Esophagus squamous epithelium (tissue), 5 donors: ENCODE results near the gene HHEX. TPM values are rescaled to one million over a fixed set of nuclear protein-coding genes. Genes with fewer than 3 reads are reported as not detected.

ENCODE experiments used
- DNase-seq: peaks from one replicate; lab custom pipeline; 2025; lab: John Stamatoyannopoulos, UW
- H3K27ac ChIP-seq, 4 donors: fragments of 200-600 bp; sonication (generic); one replicate each; pipeline ENCODE4 v1.5.1; 2016 to 2019; ENCODE audit warnings: mild to moderate bottlenecking in 1 of 4
- H3K27me3 ChIP-seq, 4 donors: fragments of 200-600 bp; sonication (generic); 1 replicate in 3 of 4; 2 replicates in 1 of 4; pipeline versions ENCODE4 v1.5.1 to v1.6.0; 2017 to 2021; ENCODE audit warnings: antibody characterized with exemption in 1 of 4
- H3K36me3 ChIP-seq, 3 donors: fragments of 200-600 bp; sonication (generic); one replicate each; pipeline ENCODE4 v1.5.1; 2016 to 2019
- H3K4me1 ChIP-seq, 3 donors: fragments of 200-600 bp; sonication (generic); one replicate each; pipeline ENCODE4 v1.5.1; 2017 to 2019
- H3K4me3 ChIP-seq, 4 donors: fragments of 200-600 bp; sonication (generic); 1 replicate in 3 of 4; 2 replicates in 1 of 4; pipeline ENCODE4 v1.5.1; 2016 to 2019; ENCODE audit warnings: mild to moderate bottlenecking in 2 of 4, moderate library complexity in 1 of 4
- H3K9me3 ChIP-seq, 3 donors: fragments of 200-600 bp; sonication (generic); one replicate each; pipeline ENCODE4 v1.5.1; 2016 to 2019
- POLR2A ChIP-seq, 4 donors: fragments of 450-650 bp; IDR thresholded peaks; one replicate each; pipeline ENCODE4 v1.6.1; 2017; ENCODE audit warnings: antibody characterized with exemption in 4 of 4, mild to moderate bottlenecking in 4 of 4, moderate library complexity in 3 of 4
- WGBS, 2 donors: methylation state at CpG; one replicate each; pipeline ENCODE4 v1.1.5; 2018; 5-methylcytosine and 5-hydroxymethylcytosine counted together
- intact Hi-C: fragments of 100-400 bp; cut with DNase I; formaldehyde crosslinking; loops from one replicate; pipeline ENCODE4 v1.15.0; 2022
- total RNA-seq, 4 donors: library from RNA; depleted of rRNA; stranded (reverse); fragments of >200 nt; gene quantifications; one replicate each; pipeline ENCODE4 v1.1.0, GENCODE V29; 2016
- TF ChIP-seq, protein P1 (sequence below), 6 experiments: fragments of 450-650 bp in 4 of 6; fragments of 200-600 bp in 2 of 6; sonication (generic) in 2 of 6; IDR thresholded peaks; one replicate each; pipeline ENCODE4 v1.5.1; 2016 to 2019; ENCODE audit warnings: antibody characterized with exemption in 6 of 6, mild to moderate bottlenecking in 4 of 6, moderate library complexity in 4 of 6
- donor health status: DM: yes; HTN: yes; CAD: no.

HHEX gene
- total RNA-seq, 4 donors from 2014 or later, result 1.6 to 4.2 (median 3.2) TPM; not detected in 1

DNA sequence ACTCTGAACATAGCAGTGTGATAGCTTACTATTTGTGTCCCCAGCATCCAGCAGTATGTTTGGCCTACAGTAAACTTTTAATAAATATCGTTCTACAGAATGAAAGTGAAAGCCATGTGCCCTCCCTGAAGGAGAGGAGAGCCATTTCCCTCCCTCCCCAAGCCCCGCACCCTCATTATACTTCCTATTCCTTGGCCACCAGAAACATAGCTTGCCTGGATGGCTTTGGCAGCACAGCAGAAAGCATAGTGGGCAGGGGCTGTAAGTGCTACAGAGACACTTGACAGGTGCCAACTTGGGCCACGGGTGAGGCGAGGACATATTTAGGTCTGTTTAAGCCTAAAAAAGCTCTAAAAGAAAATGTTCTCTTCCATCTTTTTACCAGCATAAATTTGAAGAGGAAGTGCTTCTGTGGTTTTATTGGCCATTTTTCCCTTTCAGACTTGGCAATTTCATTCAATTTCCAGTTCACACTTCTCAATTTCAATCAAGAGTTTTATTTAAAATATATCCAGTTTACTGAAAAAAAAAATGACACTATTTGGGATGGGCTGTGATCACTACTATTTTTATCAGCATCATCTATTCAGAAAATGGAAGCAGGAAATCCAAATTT is 12.7 kb downstream of the HHEX start:
- WGBS, 2 donors, result 41 to 66% methylated on average over 4 of the region's 4 CpGs
- TF ChIP-seq, protein P1, sequence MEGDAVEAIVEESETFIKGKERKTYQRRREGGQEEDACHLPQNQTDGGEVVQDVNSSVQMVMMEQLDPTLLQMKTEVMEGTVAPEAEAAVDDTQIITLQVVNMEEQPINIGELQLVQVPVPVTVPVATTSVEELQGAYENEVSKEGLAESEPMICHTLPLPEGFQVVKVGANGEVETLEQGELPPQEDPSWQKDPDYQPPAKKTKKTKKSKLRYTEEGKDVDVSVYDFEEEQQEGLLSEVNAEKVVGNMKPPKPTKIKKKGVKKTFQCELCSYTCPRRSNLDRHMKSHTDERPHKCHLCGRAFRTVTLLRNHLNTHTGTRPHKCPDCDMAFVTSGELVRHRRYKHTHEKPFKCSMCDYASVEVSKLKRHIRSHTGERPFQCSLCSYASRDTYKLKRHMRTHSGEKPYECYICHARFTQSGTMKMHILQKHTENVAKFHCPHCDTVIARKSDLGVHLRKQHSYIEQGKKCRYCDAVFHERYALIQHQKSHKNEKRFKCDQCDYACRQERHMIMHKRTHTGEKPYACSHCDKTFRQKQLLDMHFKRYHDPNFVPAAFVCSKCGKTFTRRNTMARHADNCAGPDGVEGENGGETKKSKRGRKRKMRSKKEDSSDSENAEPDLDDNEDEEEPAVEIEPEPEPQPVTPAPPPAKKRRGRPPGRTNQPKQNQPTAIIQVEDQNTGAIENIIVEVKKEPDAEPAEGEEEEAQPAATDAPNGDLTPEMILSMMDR (IDR thresholded peaks at IDR 0.05), result no peak
- TF ChIP-seq POLR2A (IDR thresholded peaks at IDR 0.05), result no peak
- no peak overlapping the region for H3K27ac ChIP-seq
- H3K4me1 ChIP-seq, result peaks cover 0 to 15% (median 0%) of the 10 kb centered on the region in 3 donors
- H3K36me3 ChIP-seq, result no peaks in the 10 kb centered on the region
- intact Hi-C loops, result no loop called here
- H3K27me3 ChIP-seq, result peaks cover 0 to 55% (median 0%) of the 10 kb centered on the region in 4 donors
- no peak overlapping the region for H3K4me3 ChIP-seq
- no peak for DNase-seq
- no peaks in the 10 kb centered on the region for H3K9me3 ChIP-seq

DNA sequence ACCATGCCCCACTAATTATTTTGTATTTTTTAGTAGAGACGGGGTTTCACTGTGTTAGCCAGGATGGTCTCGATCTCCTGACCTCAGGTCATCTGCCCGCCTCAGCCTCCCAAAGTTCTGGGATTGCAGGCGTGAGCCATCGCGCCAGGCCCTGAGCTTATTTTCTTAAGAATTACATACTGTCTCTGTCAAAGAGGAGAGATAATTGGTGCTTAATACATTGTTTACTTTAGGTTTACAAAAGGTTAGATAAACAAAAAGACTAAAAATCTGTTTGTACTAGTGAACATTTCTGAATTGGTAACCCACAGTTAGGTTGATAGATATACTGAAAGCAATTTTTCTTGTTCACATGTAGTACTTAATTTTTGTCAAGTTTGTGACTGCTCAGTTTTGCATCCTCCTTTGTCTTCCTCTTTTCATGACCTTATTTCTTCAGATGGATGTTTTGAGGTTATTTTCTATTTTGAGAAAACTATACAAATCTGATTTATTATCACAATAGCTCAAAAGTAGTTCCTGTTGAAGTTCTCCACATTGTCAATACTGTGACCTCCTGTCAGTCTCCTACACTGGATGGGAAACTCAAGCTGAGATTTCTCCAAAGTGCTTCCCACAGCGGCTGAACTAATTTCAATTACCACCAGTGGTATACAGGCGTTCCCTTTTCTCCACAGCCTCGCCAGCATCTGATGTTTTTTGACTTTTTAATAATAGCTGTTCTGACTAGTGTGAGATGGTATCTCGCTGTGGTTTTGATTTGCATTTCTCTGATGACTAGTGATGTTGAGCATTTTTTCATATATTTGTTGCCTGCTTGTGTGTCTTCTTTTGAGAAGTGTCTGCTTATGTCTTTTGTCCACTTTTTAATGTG is 22.5 kb downstream of the HHEX start:
- no peaks in the 10 kb centered on the region for H3K4me1 ChIP-seq
- no peaks in the 10 kb centered on the region for H3K9me3 ChIP-seq
- H3K4me3 ChIP-seq, result no peak overlapping the region
- DNase-seq, result no peak
- intact Hi-C loops, result no loop called here
- peaks cover 0 to 11% (median 0%) of the 10 kb centered on the region in 4 donors for H3K27me3 ChIP-seq
- TF ChIP-seq POLR2A (IDR thresholded peaks at IDR 0.05), result no peak
- TF ChIP-seq, protein P1 (IDR thresholded peaks at IDR 0.05), result no peak
- 60 to 66% methylated on average over 10 of the region's 10 CpGs for WGBS, 2 donors
- H3K36me3 ChIP-seq, result no peaks in the 10 kb centered on the region
- no peak overlapping the region for H3K27ac ChIP-seq

DNA sequence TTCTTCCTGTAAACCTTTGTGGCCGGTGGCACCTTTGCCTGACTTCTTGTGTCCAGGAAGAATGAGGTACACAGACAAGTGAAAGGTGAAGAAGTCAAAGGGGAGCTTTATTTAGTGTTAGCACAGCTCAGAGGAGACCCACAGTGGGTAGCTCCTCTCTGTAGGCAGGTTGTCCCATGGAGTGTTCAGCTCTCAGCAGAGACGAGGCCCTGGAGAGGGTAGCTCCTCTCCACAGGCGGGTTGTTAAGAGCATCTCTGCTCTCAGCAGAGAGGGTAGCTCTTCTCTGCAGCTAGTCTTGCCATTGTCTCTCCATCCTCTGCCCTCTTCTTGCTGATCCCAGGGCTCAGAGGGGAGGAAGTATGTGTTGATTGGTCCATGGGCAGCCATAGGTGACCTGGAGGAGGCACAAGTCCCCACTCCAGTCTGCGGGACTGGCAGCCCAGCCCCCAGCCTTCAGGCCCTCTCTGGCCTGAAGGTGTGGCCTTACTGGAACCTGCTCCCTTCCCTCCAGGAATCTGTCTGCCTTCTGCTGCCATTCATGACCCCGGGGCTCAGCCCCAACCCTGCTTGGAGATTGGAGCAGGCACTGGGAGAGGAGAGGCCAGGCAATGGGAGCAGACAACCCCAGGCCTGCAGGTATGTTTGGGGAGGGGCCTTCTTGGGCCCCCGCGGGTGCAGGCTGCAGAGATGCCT is 24.5 kb downstream of the HHEX start:
- 57 to 100% methylated on average over 1 of the region's 7 CpGs for WGBS, 2 donors
- peaks cover 0 to 5% (median 0%) of the 10 kb centered on the region in 4 donors for H3K27me3 ChIP-seq
- DNase-seq, result no peak
- no peak overlapping the region for H3K27ac ChIP-seq
- no peak overlapping the region for H3K4me3 ChIP-seq
- H3K9me3 ChIP-seq, result no peaks in the 10 kb centered on the region
- no peaks in the 10 kb centered on the region for H3K36me3 ChIP-seq
- H3K4me1 ChIP-seq, result no peaks in the 10 kb centered on the region
- intact Hi-C loops, result no loop called here
- TF ChIP-seq, protein P1 (IDR thresholded peaks at IDR 0.05), result no peak
- TF ChIP-seq POLR2A (IDR thresholded peaks at IDR 0.05), result no peak

DNA sequence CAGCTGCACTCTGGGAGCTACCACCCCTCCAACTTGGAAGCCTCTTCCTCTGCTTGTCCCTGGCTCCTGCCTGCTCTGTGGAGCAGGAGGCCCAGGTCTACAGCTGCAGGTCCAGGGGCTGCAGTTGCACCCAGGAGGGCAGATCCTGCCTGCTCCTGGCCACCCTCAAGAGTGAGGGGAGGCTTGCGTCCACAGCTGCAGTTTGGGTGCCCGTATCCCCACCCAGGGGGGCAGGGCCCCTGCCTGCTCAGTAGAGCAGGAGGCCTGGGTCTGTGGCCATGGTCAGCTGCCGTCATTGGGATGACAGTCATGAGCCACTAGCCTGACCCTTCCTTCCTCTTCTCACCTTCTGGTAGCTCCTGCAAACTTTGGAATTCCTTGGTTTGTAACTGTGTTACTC is 25.1 kb downstream of the HHEX start:
- Histone ChIP-seq H3K36me3 (no peaks in the 10 kb centered on the region), H3K9me3 (no peaks in the 10 kb centered on the region), H3K27me3 (peaks cover 0 to 5% (median 0%) of the 10 kb centered on the region in 4 donors), H3K4me3 (no peak overlapping the region), H3K27ac (no peak overlapping the region), H3K4me1 (no peaks in the 10 kb centered on the region)
- DNase-seq, result no peak
- 87 to 100% methylated on average over 1 to 2 of the region's 3 CpGs for WGBS, 2 donors
- no peak for TF ChIP-seq POLR2A (IDR thresholded peaks at IDR 0.05)
- TF ChIP-seq, protein P1 (IDR thresholded peaks at IDR 0.05), result no peak
- intact Hi-C loops, result no loop called here
